CD14-positive monocyte (primary cell): ENCODE data around the gene OR52B6. TPM values are rescaled to one million over a fixed set of nuclear protein-coding genes. Genes with fewer than 3 reads are reported as not detected.

Source experiments
- DNase-seq, 3 donors: peaks; one replicate each; pipeline ENCODE4 v3.0.0-alpha.2; 2011 to 2022
- H2AFZ ChIP-seq: 2 replicates; pipeline ENCODE4 v1.6.0; 2012; ENCODE audit warnings: mild to moderate bottlenecking, low read depth, low read length, inconsistent platforms; ENCODE audit not compliant: insufficient read depth, poor library complexity, severe bottlenecking
- H3K27ac ChIP-seq, 2 donors: 1 replicate in 1 of 2; 2 replicates in 1 of 2; pipeline ENCODE4 v1.5.1; 2012 to 2013; ENCODE audit warnings: low read length in 2 of 2, control low read depth in 1 of 2, inconsistent platforms in 1 of 2, low read depth in 1 of 2, mild to moderate bottlenecking in 1 of 2
- H3K27me3 ChIP-seq, 2 donors: one replicate each; pipeline versions ENCODE4 v1.6.0 to v1.6.1; 2011 to 2013; ENCODE audit warnings: low read length in 2 of 2; ENCODE audit not compliant: control insufficient read depth in 2 of 2, insufficient read depth in 2 of 2
- H3K36me3 ChIP-seq, 2 donors: replicated peaks in 1 of 2; 1 replicate in 1 of 2; 2 replicates in 1 of 2; pipeline versions ENCODE4 v1.5.1 to v1.6.1; 2012 to 2013; ENCODE audit warnings: low read length in 2 of 2, control low read depth in 1 of 2, inconsistent platforms in 1 of 2, mild to moderate bottlenecking in 1 of 2; ENCODE audit not compliant: insufficient read depth in 2 of 2, control insufficient read depth in 1 of 2
- H3K4me1 ChIP-seq, 2 donors: 1 replicate in 1 of 2; 2 replicates in 1 of 2; pipeline versions ENCODE4 v1.5.1 to v1.6.1; 2012 to 2013; ENCODE audit warnings: low read length in 2 of 2, control low read depth in 1 of 2, inconsistent platforms in 1 of 2, mild to moderate bottlenecking in 1 of 2, moderate library complexity in 1 of 2; ENCODE audit not compliant: insufficient read depth in 2 of 2, control insufficient read depth in 1 of 2
- H3K4me2 ChIP-seq: replicated peaks from 2 replicates; pipeline ENCODE3; 2012; ENCODE audit warnings: low read length, moderate library complexity, mild to moderate bottlenecking; ENCODE audit not compliant: poor library complexity, severe bottlenecking; ENCODE audit errors: extremely low read depth
- H3K4me3 ChIP-seq, 3 experiments: fragments of 200-600 bp in 1 of 3; sonication (generic) in 1 of 3; replicated peaks in 1 of 3; 1 replicate in 2 of 3; 2 replicates in 1 of 3; pipeline ENCODE4 v1.5.1; 2011 to 2013; ENCODE audit warnings: low read length in 3 of 3, mild to moderate bottlenecking in 3 of 3, control low read depth in 2 of 3, low read depth in 2 of 3, inconsistent platforms in 1 of 3, moderate library complexity in 1 of 3
- H3K79me2 ChIP-seq: 2 replicates; pipeline ENCODE4 v1.6.0; 2012; ENCODE audit warnings: mild to moderate bottlenecking, control low read depth, inconsistent platforms, low read length, moderate library complexity; ENCODE audit not compliant: insufficient read depth
- H3K9ac ChIP-seq: 2 replicates; pipeline ENCODE4 v1.6.0; 2017; ENCODE audit warnings: low read length, mild to moderate bottlenecking; ENCODE audit not compliant: insufficient read depth, poor library complexity, severe bottlenecking
- H3K9me3 ChIP-seq, 2 donors: replicated peaks in 1 of 2; 1 replicate in 1 of 2; 2 replicates in 1 of 2; pipeline versions ENCODE4 v1.5.1 to v1.6.1; 2012 to 2013; ENCODE audit warnings: low read length in 2 of 2, control low read depth in 1 of 2; ENCODE audit not compliant: control insufficient read depth in 1 of 2, insufficient read depth in 1 of 2
- H4K20me1 ChIP-seq: 2 replicates; pipeline ENCODE4 v1.6.0; 2012; ENCODE audit warnings: mild to moderate bottlenecking, low read length, control low read depth, moderate library complexity; ENCODE audit not compliant: insufficient read depth
- H3K27ac Mint-ChIP-seq, 7 donors: one replicate each; pipeline ENCODE4 v1.8.0; 2020; ENCODE audit warnings: mild to moderate bottlenecking in 7 of 7, mixed read lengths in 7 of 7, moderate library complexity in 6 of 7, inconsistent platforms in 2 of 7
- H3K27me3 Mint-ChIP-seq, 3 donors: one replicate each; pipeline ENCODE4 v1.8.0; 2021 to 2022; ENCODE audit warnings: low read depth in 3 of 3, mild to moderate bottlenecking in 3 of 3, mixed read lengths in 3 of 3, moderate library complexity in 3 of 3, inconsistent platforms in 1 of 3
- H3K36me3 Mint-ChIP-seq, 2 donors: one replicate each; pipeline ENCODE4 v1.8.0; 2020; ENCODE audit warnings: mixed read lengths in 2 of 2, inconsistent platforms in 1 of 2, mild to moderate bottlenecking in 1 of 2
- H3K4me1 Mint-ChIP-seq: one replicate; pipeline ENCODE4 v1.8.0; 2020; ENCODE audit warnings: mild to moderate bottlenecking, mixed read lengths
- H3K4me3 Mint-ChIP-seq, 2 donors: one replicate each; pipeline ENCODE4 v1.8.0; 2020; ENCODE audit warnings: mild to moderate bottlenecking in 2 of 2, mixed read lengths in 2 of 2, moderate library complexity in 1 of 2
- H3K9me3 Mint-ChIP-seq, 7 donors: one replicate each; pipeline ENCODE4 v1.8.0; 2020 to 2022; ENCODE audit warnings: mixed read lengths in 7 of 7, mild to moderate bottlenecking in 6 of 7, moderate library complexity in 6 of 7, inconsistent platforms in 2 of 7
- CTCF ChIP-seq: fragments of 200-600 bp; IDR thresholded peaks from one replicate; pipeline ENCODE4 v1.8.0; 2022; ENCODE audit warnings: antibody characterized with exemption, mild to moderate bottlenecking
- WGBS: methylation state at CpG from one replicate; pipeline ENCODE4 v1.1.5; 2013; ENCODE audit warnings: missing lambda C conversion rate; ENCODE audit not compliant: insufficient coverage; 5-methylcytosine and 5-hydroxymethylcytosine counted together
- intact Hi-C, 2 donors: fragments of 100-400 bp; cut with micrococcal nuclease; formaldehyde crosslinking; loops; one replicate each; pipeline versions ENCODE4 v1.15.0 to v1.15.1; 2023
- polyA plus RNA-seq, 3 donors: library from polyadenylated mRNA; depleted of rRNA in 1 of 3; unstranded in 2 of 3; stranded (reverse) in 1 of 3; fragments of 300-500 nt in 2 of 3; fragments of >200 nt in 1 of 3; fragmentation: Illumina TruSeq in 2 of 3; gene quantifications; 1 replicate in 2 of 3; 2 replicates in 1 of 3; pipeline ENCODE4 v1.2.3, GENCODE V29; 2012 to 2021

Gene OR52B6
- polyA plus RNA-seq, 3 donors: not detected

GRCh38 chr11:5603326-5603725, 22.6 kb downstream of the OR52B6 start:
- Histone ChIP-seq H3K4me2 (no peak overlapping the region), H2AFZ (no peak overlapping the region), H3K27ac (no peak overlapping the region), H3K9me3 (no peaks in the 10 kb centered on the region), H3K4me1 (no peaks in the 10 kb centered on the region), H3K4me3 (no peak overlapping the region), H3K27me3 (no peaks in the 10 kb centered on the region), H4K20me1 (no peaks in the 10 kb centered on the region), H3K36me3 (no peaks in the 10 kb centered on the region), H3K79me2 (no peaks in the 10 kb centered on the region), H3K9ac (no peak overlapping the region)
- DNase-seq: no peak
- no peak for TF ChIP-seq CTCF
- Mint-ChIP-seq H3K9me3 (no peaks in the 10 kb centered on the region), H3K27me3 (peaks cover 0 to 2% (median 0%) of the 10 kb centered on the region in 3 donors), H3K4me1 (peaks cover 2% of the 10 kb centered on the region), H3K4me3 (no peak overlapping the region), H3K27ac (peak overlapping the region in 1 of 7 donors; percentile 67), H3K36me3 (peaks cover 3% of the 10 kb centered on the region in 2 donors)
- intact Hi-C loops: loop anchor here in 1 of 2 donors (10.0 kb wide), 1 partner anchor 201 kb away; the partner anchor contains the start of gene OR52N2
- 98% methylated on average over 8 of the region's 8 CpGs for WGBS

GRCh38 chr11:5604896-5605295, 24.2 kb downstream of the OR52B6 start:
- H3K9me3 Mint-ChIP-seq: no peaks in the 10 kb centered on the region
- Histone ChIP-seq H3K9me3 (no peaks in the 10 kb centered on the region), H3K4me1 (no peaks in the 10 kb centered on the region), H3K4me3 (no peak overlapping the region), H3K27me3 (no peaks in the 10 kb centered on the region), H4K20me1 (no peaks in the 10 kb centered on the region), H3K27ac (no peak overlapping the region), H3K9ac (no peak overlapping the region), H3K4me2 (no peak overlapping the region), H3K79me2 (no peaks in the 10 kb centered on the region), H2AFZ (no peak overlapping the region), H3K36me3 (no peaks in the 10 kb centered on the region)
- intact Hi-C loops: loop anchor here in 1 of 2 donors (10.0 kb wide), 1 partner anchor 200 kb away; the partner anchor contains the start of gene OR52N2
- H3K27me3 Mint-ChIP-seq: peaks cover 0 to 2% (median 0%) of the 10 kb centered on the region in 3 donors
- H3K36me3 Mint-ChIP-seq: peaks cover 3% of the 10 kb centered on the region in 2 donors
- H3K27ac Mint-ChIP-seq: peak overlapping the region in 1 of 7 donors; percentile 28
- DNase-seq: no peak
- TF ChIP-seq CTCF: no peak
- WGBS: 100% methylated on average over 1 of the region's 4 CpGs
- no peak overlapping the region for H3K4me3 Mint-ChIP-seq
- no peaks in the 10 kb centered on the region for H3K4me1 Mint-ChIP-seq
